Hippocampal formation (tissue), 2 donors: ENCODE measurements around the gene TBC1D8.

ENCODE experiments used
- DNase-seq, 2 donors: peaks; one replicate each; lab custom pipeline; 2025; lab: John Stamatoyannopoulos, UW

Gene TBC1D8

DNA sequence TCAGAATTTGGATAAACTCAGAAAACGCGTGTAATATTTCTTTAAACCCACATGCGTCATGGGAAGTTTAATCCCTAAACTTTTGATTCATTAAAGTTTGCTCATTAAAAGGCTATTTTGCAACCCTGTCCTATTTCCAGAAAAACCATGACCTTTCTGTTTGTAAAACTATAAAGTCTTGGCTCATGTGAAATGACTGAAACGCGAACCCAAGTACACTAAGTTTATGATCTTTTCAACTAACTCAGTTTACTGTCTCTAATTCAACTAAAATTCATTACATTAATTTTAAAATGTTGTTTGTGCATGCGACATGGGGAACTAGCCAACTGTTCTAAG, 153.0 kb downstream of the TBC1D8 start:
- DNase-seq = no peak

DNA sequence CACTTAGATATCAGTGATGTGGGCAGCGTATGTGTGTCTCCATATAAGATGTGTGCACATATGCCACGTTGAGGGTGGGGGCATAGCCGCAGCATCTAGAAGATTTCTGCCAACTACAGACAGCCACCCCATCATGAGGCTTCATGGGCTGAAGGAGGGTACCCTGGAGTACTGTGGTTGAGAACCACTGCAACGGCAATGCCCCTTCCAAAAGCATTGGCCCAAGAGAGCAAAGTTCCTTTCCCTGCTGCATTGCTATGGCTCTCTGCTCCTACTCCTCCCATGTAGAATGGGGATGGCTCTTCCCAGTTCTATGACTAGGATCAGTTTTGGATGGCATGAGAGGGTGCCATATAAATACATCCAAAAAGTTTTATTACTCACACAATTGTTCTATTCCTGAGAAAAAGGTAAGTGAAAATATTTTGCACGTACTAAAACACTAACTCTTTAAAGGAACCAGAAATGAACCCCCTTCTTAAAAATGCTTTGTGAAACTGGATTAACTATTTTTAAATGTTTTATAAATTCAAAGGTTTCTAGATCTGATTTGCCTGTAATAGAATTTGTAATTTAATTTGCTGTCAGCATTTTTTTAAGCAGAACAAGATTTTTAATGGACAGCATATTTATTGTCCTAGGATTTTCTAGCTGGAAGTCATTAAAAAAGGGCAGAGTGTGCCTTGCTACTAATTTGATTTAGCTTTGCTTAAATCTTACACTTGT, 153.5 kb downstream of the TBC1D8 start:
- DNase-seq = no peak

DNA sequence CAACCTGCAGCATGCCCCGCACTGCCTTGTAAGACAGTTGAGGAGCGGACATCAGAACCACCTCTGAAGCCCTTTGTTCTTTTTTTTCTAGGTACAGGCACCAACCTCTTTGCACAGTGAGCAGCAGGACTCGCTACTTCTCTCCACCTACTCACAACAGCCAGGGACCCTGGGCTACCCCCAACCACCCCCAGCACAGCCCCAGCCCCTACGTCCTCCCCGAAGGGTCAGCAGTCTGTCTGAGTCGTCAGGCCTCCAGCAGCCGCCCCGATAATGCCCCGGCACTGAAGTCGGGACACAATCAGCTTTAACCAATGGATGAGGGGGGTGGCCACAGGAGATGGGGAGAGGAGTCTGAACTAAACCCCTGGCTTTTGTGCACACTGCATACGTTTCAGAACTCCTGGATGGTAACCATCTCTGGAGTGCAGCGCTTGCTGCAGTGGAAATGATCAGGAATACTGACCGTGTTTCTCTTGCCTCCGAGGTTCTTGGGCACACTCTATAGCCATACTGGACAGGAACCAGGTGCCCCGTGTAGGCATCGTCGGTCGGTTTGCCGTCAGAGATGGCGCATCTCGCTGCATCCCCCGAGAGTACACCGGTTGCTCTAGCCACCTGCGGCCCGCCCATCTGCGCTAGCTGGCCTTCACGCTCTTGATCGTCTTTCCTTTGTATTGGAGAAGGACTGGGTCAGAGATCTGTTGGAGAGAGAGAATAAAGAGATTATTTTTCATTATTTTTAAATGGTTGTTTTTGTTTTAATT, 155.7 kb downstream of the TBC1D8 start:
- DNase-seq = no peak

DNA sequence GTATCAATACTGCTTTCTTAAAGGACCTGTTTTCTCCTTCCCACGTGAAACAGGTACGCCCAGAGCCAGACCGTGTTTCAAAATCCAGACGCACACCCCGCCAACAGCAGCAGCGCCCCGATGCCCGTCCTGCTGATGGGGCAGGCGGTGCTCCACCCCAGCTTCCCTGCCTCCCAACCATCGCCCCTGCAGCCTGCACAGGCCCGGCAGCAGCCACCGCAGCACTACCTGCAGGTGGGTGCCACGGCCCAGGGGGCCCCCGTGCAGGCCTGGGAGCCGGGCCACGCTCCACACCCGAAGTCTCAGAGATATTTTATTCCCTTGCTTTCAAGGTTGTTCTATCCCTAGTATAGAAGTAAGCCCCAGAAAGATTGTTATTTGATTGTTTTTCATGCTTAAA, 157.9 kb downstream of the TBC1D8 start:
- no peak for DNase-seq

DNA sequence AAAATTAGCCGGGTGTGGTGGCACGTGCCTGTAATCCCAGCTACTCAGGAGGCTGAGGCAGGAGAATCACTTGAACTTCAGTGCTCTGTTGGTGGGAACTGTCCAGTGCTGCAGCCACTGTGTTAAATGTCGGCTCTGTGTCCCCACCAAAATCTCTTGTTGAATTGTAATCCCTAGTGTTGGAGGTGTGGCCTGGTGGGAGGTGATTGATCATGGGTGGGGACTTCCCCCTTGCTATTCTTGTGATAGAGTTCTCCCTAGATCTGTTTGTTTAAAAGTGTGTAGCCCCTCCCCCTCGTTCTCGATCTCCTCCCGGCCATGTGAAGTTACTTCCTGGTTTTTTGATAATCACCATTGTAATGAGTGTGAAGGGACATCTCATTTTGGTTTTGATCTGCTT, 158.9 kb downstream of the TBC1D8 start:
- no peak for DNase-seq

DNA sequence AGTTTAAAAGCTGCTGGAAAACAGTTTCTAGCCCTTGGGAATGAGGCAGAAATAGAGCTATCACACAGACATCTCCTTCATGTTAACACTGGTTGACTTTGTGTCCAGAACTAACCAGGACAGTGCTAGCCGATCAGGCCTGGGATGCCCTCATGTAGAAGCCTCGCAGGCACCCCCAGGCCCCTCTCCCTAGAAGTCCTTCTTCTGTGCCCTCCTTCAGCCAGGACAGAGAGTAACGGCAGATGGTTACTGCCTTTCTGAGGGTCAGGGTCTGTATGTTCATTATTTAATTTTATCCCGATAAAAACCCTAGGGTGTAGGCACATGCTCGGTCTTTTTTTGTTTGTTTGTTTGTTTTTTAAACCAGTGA, 159.8 kb downstream of the TBC1D8 start:
- DNase-seq = no peak

DNA sequence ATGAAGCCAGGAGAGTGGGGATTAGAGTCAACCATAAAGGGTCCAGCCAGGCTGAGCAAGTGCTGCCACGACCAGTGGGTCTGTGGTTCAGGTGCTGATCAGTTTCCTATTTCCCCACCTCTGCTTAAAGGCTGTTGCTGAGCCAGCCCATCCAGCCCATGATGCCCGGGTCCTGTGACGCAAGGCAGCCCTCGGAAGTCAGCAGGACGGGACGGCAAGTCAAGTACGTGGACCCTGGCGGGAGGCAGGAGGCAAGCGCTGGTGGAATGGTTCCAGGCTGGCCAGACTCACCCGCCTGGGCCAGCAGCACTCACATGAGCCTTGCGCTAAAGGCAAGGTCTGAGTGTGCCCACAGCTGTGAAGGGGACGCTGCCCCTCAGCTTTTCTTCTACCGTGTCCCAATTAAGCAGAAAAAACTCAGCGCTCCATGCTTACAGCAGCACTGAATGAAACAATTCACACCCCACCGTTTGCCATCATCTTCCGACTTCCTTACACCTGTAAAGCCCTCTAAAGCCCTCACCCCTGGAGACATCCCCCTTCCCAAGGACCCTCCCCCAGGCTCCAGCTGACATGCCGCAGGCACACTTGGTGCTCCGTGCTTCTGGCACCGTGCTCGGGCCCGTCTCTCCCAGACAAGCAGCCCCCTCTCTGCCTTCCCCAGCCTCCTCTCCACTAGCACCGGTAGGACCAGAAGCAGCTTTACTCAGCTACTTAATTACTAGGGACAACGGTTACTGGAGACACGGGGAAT, 160.4 kb downstream of the TBC1D8 start:
- DNase-seq = no peak

DNA sequence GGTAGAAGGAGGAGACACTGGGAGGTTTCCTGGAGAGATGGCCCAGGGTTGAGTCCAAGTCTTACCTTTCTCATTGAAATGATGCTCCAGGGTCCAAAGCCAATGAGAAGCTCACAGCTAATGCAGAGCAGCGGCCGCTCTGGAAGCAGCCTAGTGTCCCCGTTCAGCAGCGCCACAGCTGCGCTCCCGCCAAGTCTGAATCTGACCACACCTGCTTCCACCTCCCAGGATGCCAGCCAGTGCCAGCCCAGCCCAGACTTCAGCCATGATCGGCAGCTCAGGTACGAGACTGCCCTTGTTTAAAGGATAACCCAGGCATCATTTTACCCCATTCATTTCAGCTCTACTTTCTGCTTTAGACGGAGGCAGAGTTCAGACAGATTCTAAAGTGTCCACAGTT, 161.0 kb downstream of the TBC1D8 start:
- no peak for DNase-seq

DNA sequence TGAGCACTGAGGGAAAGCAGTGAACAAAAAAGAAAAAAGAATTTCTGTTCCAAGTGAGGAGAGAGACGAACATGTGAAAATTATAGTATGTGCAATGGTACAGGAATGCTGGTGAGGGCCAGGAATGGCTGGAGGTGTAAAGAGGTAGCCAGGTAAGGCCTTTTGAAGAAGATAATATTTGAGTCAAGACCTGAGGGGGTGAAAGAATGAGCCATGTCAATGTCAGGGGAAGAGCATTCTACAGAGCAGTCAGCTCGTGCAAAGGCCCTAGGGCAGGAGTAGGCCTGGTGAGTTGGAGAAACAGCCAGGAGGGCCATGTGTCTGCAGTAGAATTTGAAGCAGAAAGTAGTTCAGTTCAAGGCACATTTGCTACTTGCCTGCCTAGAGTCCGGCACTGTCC, 161.5 kb downstream of the TBC1D8 start:
- no peak for DNase-seq

DNA sequence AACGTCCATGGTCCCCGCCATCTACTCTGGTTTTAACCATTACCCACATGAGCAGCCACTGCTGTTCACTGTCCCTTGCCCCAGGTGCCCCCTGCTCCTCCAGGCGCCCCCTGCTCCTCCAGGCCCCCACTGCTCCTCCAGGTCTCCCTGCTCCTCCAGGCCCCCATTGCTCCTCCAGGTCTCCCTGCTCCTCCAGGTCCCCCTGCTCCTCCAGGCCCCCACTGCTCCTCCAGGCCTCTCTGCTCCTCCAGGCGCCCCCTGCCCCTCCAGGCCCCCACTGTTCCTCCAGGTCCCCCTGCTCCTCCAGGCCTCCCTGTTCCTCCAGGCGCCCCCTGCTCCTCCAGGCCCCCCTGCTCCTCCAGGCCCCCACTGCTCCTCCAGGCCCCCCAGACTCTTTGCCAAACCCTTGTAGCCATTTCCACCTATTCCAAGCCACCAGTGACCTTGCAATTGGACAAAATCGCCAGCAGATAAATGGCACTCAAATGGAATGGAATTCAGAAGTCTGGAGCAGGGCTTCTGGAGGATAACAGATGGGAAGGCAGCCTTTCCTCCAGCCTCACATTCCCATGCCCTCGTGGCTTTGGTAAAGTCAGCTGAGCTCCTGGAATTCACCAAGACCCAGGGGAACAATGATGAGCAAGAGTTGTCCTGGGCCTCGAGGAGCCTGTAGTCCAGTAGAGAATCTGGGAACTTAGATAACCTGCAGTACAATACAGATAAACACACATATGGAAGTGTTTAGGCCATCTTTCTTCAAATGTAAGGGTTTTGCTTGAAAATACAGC, 162.4 kb downstream of the TBC1D8 start:
- no peak for DNase-seq

DNA sequence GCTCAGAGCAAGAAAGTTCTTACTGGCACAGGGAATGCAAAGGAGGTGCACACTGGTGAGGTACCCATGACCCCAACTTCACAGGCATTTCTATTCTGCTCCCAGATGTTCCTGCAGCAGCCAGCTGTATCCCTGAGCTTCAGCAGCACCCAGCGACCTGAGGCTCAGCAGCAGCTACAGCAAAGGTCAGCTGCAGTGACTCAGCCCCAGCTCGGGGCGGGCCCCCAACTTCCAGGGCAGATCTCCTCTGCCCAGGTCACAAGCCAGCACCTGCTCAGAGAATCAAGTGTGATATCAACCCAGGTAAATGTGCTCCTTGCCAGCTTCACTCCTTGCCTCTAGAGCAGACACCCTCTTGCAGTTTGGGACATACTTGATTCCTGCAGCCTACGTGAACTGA, 163.2 kb downstream of the TBC1D8 start:
- DNase-seq = no peak

DNA sequence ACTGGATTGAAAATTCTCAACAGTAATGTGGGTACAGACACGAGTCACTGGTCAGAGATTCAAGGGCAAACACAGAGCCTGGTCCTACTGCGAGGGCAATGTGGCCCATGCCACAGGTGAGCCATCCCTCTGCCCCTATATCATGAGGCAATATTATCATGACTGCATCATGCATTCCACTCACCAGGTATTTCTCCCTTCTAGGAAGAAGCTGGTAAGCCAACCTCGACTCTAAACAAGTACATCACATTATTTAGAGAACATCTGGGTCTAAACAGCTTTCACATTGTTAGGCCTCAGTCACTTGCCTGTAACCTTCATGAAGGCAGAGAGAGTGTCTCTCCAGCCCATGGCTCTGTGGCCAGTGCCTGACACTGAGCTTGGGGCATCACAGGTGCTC, 163.6 kb downstream of the TBC1D8 start:
- no peak for DNase-seq

DNA sequence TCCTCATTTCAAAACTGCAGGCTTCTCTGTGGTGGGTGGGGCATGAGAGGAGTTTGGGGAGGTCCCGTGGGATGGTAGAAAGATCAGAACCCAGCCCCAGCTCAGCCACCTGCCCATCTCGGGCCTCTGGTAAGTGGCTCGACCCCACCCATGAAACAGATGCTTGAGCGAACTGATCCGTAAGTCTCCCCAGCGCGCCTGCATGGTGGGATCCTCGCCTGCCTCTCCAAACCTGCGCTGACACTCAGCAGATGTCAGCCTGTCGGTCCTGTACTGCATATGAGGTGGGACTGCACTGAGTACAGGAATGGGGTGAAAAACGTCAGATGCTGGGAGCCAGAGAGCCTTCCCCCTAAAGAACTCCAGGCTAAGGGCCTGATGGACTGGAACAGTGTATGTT, 165.0 kb downstream of the TBC1D8 start:
- DNase-seq = no peak

DNA sequence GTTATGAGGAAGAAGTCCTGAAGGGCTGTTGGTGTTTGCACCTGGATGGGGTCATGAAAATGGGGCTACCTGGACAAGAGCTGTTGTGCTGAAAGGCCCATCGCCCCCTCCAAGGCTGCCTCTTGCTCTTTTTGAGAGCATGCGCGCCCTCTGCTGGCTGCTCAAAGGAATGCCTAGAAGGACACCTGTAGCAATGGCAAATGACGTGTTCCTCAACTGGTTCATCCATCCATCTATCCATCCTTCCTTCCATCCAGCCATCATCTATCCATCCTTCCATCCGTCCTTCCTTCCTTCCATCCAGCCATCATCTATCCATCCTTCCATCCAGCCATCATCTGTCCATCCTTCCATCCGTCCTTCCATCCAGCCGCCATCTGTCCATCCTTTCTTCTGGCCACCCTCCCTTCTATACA, 166.3 kb downstream of the TBC1D8 start:
- DNase-seq = peak; percentile 49 to 50

DNA sequence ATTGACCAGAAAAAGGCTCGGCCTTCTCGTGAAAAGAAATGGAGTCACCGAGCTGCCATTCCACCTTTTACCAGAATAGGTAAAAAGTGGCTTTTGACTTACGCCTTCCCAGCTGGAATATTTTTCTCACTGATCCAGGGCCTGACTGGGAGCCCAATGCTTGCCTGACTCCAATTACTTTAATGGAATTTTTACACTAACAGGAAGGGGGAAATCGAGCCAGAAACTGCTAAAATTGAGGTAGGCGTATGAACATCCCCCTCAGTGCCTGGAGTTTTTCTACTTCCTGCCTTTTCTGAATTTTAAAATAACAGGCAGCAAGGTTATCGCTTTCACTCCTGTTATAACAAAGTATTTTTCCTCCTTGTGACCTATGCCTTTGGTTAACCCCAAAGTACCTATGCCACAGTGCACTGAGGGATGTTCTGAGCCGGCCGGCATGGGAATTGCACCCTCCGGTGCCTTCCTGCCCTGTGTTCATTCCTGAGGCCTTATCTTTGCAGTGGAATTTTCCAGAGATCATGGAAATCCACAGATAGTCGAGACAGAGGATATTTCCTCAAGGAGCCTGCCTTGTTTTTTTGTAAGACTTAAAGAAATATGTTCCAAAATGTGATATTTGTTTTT, 167.4 kb downstream of the TBC1D8 start:
- peak in 1 of 2 donors; percentile 4 for DNase-seq

DNA sequence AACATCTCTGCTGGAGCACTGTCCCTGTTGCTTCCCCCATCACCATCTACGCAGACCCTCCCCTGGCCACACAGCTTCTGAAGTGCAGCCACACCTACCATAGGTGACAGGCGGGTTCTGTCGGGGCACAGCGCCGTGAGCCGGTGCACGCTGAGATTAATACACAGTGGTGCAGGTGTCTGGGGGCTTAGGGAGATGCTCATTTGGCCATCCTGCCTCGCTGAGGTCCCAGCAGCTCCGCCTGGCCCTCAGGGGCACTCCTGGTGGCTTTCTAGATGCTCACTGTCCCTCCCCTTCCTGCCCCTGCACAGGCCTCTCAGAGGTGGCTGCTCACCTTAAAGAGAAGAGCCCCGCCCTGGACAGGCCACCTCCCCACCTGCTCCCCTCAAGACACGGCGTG, 168.0 kb downstream of the TBC1D8 start:
- DNase-seq = no peak

DNA sequence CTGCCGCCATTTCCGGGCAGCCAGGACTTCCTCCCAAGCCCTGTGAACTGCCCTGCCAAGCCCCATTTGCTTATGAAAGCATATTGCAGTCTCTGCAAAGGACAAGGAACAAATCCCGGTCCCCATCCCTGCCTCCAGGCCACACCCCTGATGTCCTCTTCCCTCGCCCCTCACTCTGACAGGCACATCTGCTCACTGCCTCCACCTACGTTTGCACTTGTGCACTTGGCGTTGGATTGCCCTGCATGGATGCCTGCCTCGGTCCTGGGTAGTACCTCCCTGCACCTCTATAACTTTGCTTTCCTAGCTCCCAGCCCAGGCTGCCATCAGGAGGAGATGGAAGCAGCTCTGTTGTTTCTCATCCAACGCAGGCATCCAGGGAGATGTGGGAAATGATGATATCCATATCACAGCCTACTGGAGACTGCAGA, 168.7 kb downstream of the TBC1D8 start:
- peak in 1 of 2 donors; percentile 1 for DNase-seq

DNA sequence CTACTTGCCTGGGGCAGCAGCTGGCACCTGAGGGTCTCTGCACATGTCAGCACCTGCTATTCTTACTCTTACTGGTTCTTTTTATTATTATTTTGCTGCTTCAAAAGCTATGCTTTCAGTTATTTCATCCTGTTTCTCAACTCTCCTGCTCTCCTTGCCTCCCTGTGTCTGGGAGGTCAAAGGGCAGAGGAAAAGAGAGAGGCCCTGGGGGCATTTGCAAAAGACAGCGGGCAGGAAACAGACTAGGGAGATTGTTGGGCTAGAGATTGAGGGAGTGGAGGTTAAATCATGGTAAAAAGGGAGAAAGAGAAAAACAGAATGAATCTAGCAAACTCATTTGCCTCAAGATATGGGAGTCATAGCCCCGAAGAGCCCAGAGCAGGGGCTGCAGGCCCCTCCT, 170.2 kb downstream of the TBC1D8 start:
- no peak for DNase-seq

DNA sequence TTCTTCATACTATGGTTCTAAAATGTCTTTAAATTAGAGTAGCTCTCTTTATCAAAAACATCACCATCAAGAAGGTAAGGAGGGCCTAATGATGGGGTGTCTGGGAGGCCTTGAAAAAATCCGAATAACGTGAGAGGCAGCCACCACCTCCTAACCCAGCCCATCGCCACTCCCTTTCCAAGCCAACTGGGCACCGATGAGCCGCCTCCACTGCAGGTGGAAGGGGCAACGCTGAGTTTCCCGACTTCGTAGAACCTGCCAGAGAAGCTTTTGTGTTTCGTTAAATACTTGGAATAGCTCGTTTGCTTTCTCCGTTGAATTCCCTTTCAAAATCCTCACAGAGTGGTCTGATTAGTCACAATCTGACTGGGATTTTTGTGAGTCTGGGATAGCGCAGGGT, 171.1 kb downstream of the TBC1D8 start:
- no peak for DNase-seq

DNA sequence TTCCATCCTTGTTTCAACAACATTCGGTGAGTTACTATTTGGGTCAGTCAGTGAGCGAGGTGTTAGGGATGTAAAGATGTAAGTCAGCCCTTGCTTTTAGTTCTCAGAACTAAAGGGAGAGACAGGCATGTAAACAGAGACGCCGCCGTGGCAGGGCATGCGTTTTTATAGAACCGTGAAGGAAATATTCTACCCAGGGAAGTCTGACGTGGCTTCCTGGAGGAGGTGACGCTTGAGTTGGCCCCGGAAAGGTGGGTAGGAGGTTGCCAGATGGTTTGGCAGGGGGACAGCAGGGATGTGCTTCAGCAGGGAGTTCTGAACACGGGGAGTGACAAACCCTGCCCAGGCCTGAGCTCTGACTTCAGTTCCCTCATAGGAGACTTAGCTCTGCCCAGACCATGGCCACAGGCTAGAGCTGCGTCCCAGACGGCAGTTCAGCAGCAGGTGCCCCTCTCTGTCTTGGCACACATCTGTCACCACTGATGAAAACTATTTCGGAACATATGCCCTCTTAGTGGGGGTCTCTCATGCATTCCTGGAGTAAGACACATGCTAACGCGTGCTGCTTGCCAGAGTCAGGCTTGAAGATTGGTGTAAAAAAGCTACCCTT, 172.5 kb downstream of the TBC1D8 start:
- no peak for DNase-seq

DNA sequence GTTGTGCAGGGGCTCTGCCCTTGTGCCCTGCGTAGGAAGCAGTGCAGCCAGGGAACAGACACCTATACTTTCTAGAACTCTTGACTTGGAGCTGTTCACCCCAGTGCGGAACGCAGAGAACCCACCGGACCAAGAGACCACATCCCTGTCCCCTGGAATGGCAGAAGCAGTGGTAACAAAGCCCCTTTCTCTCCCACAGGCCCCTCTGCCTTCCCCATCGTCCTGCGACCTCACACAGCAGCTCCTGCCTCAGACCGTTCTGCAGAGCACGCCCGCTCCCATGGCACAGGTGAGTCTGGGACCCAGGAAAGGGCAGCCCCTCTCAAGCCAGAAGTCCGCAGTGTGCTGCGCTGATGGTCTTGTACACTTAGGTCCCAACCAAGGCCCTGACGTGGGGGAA, 173.7 kb downstream of the TBC1D8 start:
- no peak for DNase-seq
